DND-41 (cell line): ENCODE measurements around the gene PIGX.

ENCODE experiments used
- EZH2 ChIP-seq: IDR thresholded peaks from 3 replicates; pipeline ENCODE4 v1.6.1; 2012; ENCODE audit warnings: borderline replicate concordance, low read depth, mild to moderate bottlenecking, moderate library complexity, low read length, inconsistent platforms; ENCODE audit not compliant: severe bottlenecking
- TF ChIP-seq, protein P1 (sequence below): IDR thresholded peaks from 2 replicates; pipeline ENCODE4 v1.5.1; 2012; ENCODE audit warnings: borderline replicate concordance, low read length, moderate library complexity, mild to moderate bottlenecking; ENCODE audit not compliant: poor library complexity, severe bottlenecking; ENCODE audit errors: extremely low read depth

DNA sequence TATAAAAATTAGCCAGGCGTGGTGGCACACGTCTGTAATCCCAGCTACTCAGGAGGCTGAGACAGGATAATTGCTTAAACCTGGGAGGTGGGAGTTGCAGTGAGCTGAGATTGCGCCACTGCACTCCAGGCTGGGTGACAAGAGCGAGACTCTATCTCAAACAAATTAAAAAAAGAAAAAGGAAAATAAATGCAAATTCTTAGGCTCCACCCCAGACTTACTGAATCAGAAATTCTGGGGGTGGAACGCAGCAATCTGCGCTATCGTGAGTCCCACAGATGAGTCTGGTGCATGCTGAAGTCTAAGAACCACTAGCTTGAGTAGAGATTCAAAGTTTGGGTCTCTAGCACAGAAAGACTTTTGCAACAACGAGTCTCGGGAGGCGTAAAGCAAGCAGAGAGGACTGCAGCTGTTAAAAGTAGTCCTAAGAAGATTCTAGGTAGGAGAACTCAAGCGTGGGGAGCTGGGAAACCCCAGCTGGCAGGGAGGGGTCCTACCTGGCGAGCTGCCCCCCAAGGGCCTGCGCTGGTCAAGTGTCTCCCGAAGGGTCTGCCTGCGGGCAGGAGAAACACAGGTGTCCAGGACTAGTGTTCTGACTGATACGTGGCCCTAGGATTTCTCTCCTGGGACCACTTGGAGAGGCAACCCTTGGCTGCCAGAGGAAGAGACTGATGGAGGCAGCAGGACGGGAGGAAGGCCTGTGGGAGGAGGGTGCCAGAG lies 22.1 kb upstream of the PIGX start:
- TF ChIP-seq, protein P1, sequence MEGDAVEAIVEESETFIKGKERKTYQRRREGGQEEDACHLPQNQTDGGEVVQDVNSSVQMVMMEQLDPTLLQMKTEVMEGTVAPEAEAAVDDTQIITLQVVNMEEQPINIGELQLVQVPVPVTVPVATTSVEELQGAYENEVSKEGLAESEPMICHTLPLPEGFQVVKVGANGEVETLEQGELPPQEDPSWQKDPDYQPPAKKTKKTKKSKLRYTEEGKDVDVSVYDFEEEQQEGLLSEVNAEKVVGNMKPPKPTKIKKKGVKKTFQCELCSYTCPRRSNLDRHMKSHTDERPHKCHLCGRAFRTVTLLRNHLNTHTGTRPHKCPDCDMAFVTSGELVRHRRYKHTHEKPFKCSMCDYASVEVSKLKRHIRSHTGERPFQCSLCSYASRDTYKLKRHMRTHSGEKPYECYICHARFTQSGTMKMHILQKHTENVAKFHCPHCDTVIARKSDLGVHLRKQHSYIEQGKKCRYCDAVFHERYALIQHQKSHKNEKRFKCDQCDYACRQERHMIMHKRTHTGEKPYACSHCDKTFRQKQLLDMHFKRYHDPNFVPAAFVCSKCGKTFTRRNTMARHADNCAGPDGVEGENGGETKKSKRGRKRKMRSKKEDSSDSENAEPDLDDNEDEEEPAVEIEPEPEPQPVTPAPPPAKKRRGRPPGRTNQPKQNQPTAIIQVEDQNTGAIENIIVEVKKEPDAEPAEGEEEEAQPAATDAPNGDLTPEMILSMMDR, result no peak
- no peak for TF ChIP-seq EZH2
